H1 (cell line): ENCODE data around the gene NETO1. TPM values are rescaled to one million over a fixed set of nuclear protein-coding genes. Genes with fewer than 3 reads are reported as not detected.

Experiments
- CTCF ChIA-PET: fragments of 300-600 bp; sonication (Branson Sonifier 250); formaldehyde crosslinking; loops from one replicate; lab custom pipeline; 2021; ENCODE audit not compliant: partially characterized antibody; lab: Charles Lee
- POLR2A ChIA-PET: fragments of 300-600 bp; sonication (Branson Sonifier 250); formaldehyde crosslinking; loops from one replicate; lab custom pipeline; 2021; ENCODE audit warnings: inconsistent platforms; ENCODE audit not compliant: partially characterized antibody; lab: Charles Lee
- DNase-seq, 2 experiments: peaks; one replicate each; pipeline versions ENCODE4 v3.0.0 to v3.0.0-alpha.2; 2010 to 2022; ENCODE audit warnings: low spot score in 2 of 2, low read depth in 1 of 2, mixed read lengths in 1 of 2
- FAIRE-seq: peaks from 2 replicates; lab custom pipeline; 2011; peaks lifted over from hg19 to GRCh38; lab: Jason Lieb, UNC
- H2AFZ ChIP-seq: 2 replicates; pipeline ENCODE4 v1.8.1; 2012; ENCODE audit warnings: low read length, inconsistent platforms
- H2AK5ac ChIP-seq: 2 replicates; pipeline ENCODE4 v1.6.1; 2013; ENCODE audit warnings: low read depth, low read length
- H2BK120ac ChIP-seq: replicated peaks from 2 replicates; pipeline ENCODE3; 2013; ENCODE audit warnings: low read depth, low read length, inconsistent platforms
- H2BK12ac ChIP-seq: 2 replicates; pipeline ENCODE4 v1.6.1; 2013; ENCODE audit warnings: low read depth, low read length
- H2BK15ac ChIP-seq: 2 replicates; pipeline ENCODE4 v1.6.1; 2013; ENCODE audit warnings: low read length
- H2BK20ac ChIP-seq: 2 replicates; pipeline ENCODE4 v1.6.1; 2013; ENCODE audit warnings: low read length
- H2BK5ac ChIP-seq: 2 replicates; pipeline ENCODE4 v1.6.1; 2013; ENCODE audit warnings: low read depth, low read length
- H3K14ac ChIP-seq: 2 replicates; pipeline ENCODE4 v1.6.1; 2013; ENCODE audit warnings: inconsistent platforms; ENCODE audit not compliant: insufficient read length
- H3K18ac ChIP-seq: 2 replicates; pipeline ENCODE4 v1.6.1; 2013; ENCODE audit warnings: low read length; ENCODE audit errors: extremely low read depth
- H3K23ac ChIP-seq: 2 replicates; pipeline ENCODE4 v1.6.1; 2013; ENCODE audit warnings: inconsistent platforms; ENCODE audit not compliant: insufficient read length
- H3K23me2 ChIP-seq: 2 replicates; pipeline ENCODE4 v1.6.1; 2013; ENCODE audit warnings: low read depth, low read length
- H3K27ac ChIP-seq: 2 replicates; pipeline ENCODE4 v1.6.1; 2011; ENCODE audit warnings: low read depth, low read length, inconsistent platforms
- H3K27me3 ChIP-seq, 4 experiments: replicated peaks in 1 of 4; 1 replicate in 1 of 4; 2 replicates in 3 of 4; pipeline versions ENCODE4 v1.6.1 to v1.8.1; 2011 to 2013; ENCODE audit warnings: low read length in 3 of 4, mild to moderate bottlenecking in 3 of 4, inconsistent platforms in 2 of 4, mixed read lengths in 2 of 4, moderate library complexity in 1 of 4; ENCODE audit not compliant: control insufficient read depth in 3 of 4, insufficient read depth in 3 of 4; ENCODE audit errors: extremely low read depth in 1 of 4
- H3K36me3 ChIP-seq, 4 experiments: 2 replicates each; pipeline versions ENCODE4 v1.6.1 to v1.8.1; 2011 to 2013; ENCODE audit warnings: mild to moderate bottlenecking in 4 of 4, low read length in 3 of 4, moderate library complexity in 2 of 4, control low read depth in 1 of 4, inconsistent platforms in 1 of 4; ENCODE audit not compliant: insufficient read depth in 4 of 4, control insufficient read depth in 2 of 4
- H3K4ac ChIP-seq: replicated peaks from 2 replicates; pipeline ENCODE3; 2013; ENCODE audit warnings: low read length, low read depth, mixed read lengths, inconsistent platforms; ENCODE audit not compliant: insufficient read length
- H3K4me1 ChIP-seq, 4 experiments: replicated peaks in 1 of 4; 1 replicate in 1 of 4; 2 replicates in 3 of 4; pipeline versions ENCODE4 v1.6.1 to v1.8.1; 2011 to 2013; ENCODE audit warnings: low read length in 3 of 4, inconsistent platforms in 2 of 4, mixed read lengths in 1 of 4; ENCODE audit not compliant: insufficient read depth in 4 of 4, control insufficient read depth in 3 of 4
- H3K4me2 ChIP-seq, 2 experiments: 2 replicates each; pipeline versions ENCODE4 v1.6.1 to v1.8.1; 2011 to 2013; ENCODE audit warnings: low read depth in 2 of 2, low read length in 2 of 2, control low read depth in 1 of 2, inconsistent platforms in 1 of 2, mild to moderate bottlenecking in 1 of 2; ENCODE audit not compliant: insufficient read depth in 1 of 2
- H3K4me3 ChIP-seq, 4 experiments: fragments of 200-600, 300-600 bp in 1 of 4; sonication (generic), shearing (Covaris generic), sonication (Bioruptor Twin) in 1 of 4; 2 replicates each; pipeline versions ENCODE4 v1.5.1 to v1.8.1; 2011 to 2016; ENCODE audit warnings: low read length in 4 of 4, low read depth in 3 of 4, control low read depth in 2 of 4, inconsistent platforms in 2 of 4, mild to moderate bottlenecking in 2 of 4, mixed read lengths in 1 of 4, moderate library complexity in 1 of 4; ENCODE audit not compliant: insufficient read depth in 2 of 4; ENCODE audit errors: extremely low read depth in 1 of 4
- H3K56ac ChIP-seq: replicated peaks from 2 replicates; pipeline ENCODE3; 2013; ENCODE audit warnings: low read depth, mild to moderate bottlenecking, mixed read lengths, low read length, inconsistent platforms; ENCODE audit not compliant: insufficient read length
- H3K79me1 ChIP-seq: 2 replicates; pipeline ENCODE4 v1.6.1; 2013; ENCODE audit warnings: low read depth, low read length, control low read depth
- H3K79me2 ChIP-seq, 2 experiments: 2 replicates each; pipeline versions ENCODE4 v1.6.1 to v1.8.1; 2012 to 2013; ENCODE audit warnings: low read length in 2 of 2, mild to moderate bottlenecking in 2 of 2, inconsistent platforms in 1 of 2; ENCODE audit not compliant: insufficient read depth in 2 of 2, control insufficient read depth in 1 of 2
- H3K9ac ChIP-seq, 4 experiments: replicated peaks in 1 of 4; 1 replicate in 1 of 4; 2 replicates in 3 of 4; pipeline versions ENCODE4 v1.6.1 to v1.8.1; 2011 to 2013; ENCODE audit warnings: low read depth in 3 of 4, low read length in 3 of 4, control low read depth in 2 of 4, mild to moderate bottlenecking in 2 of 4, moderate library complexity in 2 of 4, inconsistent platforms in 1 of 4; ENCODE audit errors: extremely low read depth in 1 of 4
- H3K9me3 ChIP-seq, 2 experiments: 2 replicates each; pipeline versions ENCODE4 v1.6.1 to v1.8.1; 2012 to 2013; ENCODE audit warnings: mild to moderate bottlenecking in 2 of 2, moderate library complexity in 2 of 2, control low read depth in 1 of 2, inconsistent platforms in 1 of 2, low read depth in 1 of 2, low read length in 1 of 2, mixed read lengths in 1 of 2; ENCODE audit not compliant: insufficient read depth in 2 of 2
- H4K20me1 ChIP-seq, 2 experiments: replicated peaks in 1 of 2; 2 replicates each; pipeline versions ENCODE3 to v1.8.1; 2011 to 2013; ENCODE audit warnings: inconsistent platforms in 2 of 2, low read length in 2 of 2, mild to moderate bottlenecking in 1 of 2; ENCODE audit not compliant: insufficient read depth in 2 of 2, control insufficient read depth in 1 of 2
- H4K5ac ChIP-seq: 2 replicates; pipeline ENCODE4 v1.6.1; 2013; ENCODE audit warnings: low read length, low read depth, mixed read lengths, inconsistent platforms; ENCODE audit not compliant: insufficient read length
- H4K8ac ChIP-seq: 2 replicates; pipeline ENCODE4 v1.8.0; 2013; ENCODE audit warnings: mild to moderate bottlenecking, moderate library complexity, low read length, inconsistent platforms; ENCODE audit not compliant: insufficient read depth; ENCODE audit errors: extremely low read depth
- H4K91ac ChIP-seq: replicated peaks from 2 replicates; pipeline ENCODE3; 2013; ENCODE audit warnings: low read length, mixed read lengths, inconsistent platforms; ENCODE audit not compliant: insufficient read length
- MAX ChIP-seq: IDR thresholded peaks from 2 replicates; pipeline ENCODE4 v1.6.1; 2012; ENCODE audit warnings: inconsistent platforms
- RXRA ChIP-seq: IDR thresholded peaks from 2 replicates; pipeline ENCODE4 v1.6.1; 2011; ENCODE audit warnings: low read depth, mild to moderate bottlenecking, low read length, moderate library complexity; ENCODE audit not compliant: insufficient read depth
- TEAD4 ChIP-seq: IDR thresholded peaks from 2 replicates; pipeline ENCODE4 v1.6.1; 2012; ENCODE audit warnings: low read depth, low read length, inconsistent platforms, mixed read lengths
- USF2 ChIP-seq: IDR thresholded peaks from 2 replicates; pipeline ENCODE4 v1.6.1; 2011; ENCODE audit warnings: low read length, improper control_type of control experiment
- WGBS, 2 experiments: shearing (Covaris generic) in 1 of 2; methylation state at CpG; one replicate each; pipeline versions ENCODE4 v1.1.6 to v1.1.7; 2013 to 2015; ENCODE audit warnings: low lambda C conversion rate in 2 of 2, mixed read lengths in 2 of 2, inconsistent platforms in 1 of 2, low coverage in 1 of 2, missing lambda C conversion rate in 1 of 2; ENCODE audit not compliant: insufficient replicate concordance in 2 of 2, insufficient coverage in 1 of 2, insufficient read length in 1 of 2; ENCODE audit errors: extremely low coverage in 1 of 2, missing lambda C conversion rate in 1 of 2; 5-methylcytosine and 5-hydroxymethylcytosine counted together
- polyA plus RNA-seq, 7 experiments: library from polyadenylated mRNA; depleted of rRNA in 3 of 7; stranded (reverse) in 5 of 7; unstranded in 2 of 7; fragments of >200 nt in 5 of 7; fragments of 200-250 nt in 2 of 7; gene quantifications; 1 replicate in 5 of 7; 2 replicates in 1 of 7; 4 replicates in 1 of 7; pipeline versions ENCODE4 v1.2.1 to v1.2.3, GENCODE V29; 2011 to 2013; ENCODE audit warnings: missing spikeins in 2 of 7, mixed read lengths in 2 of 7
- total RNA-seq: library from RNA; stranded (reverse); fragmentation: NEBNext Ultra II Directional; extraction: Animal tissue kit (Norgen Biotek cat#: 25700); gene quantifications from 2 replicates; pipeline ENCODE4 v1.2.1, GENCODE V29; 2021

The NETO1 gene
- total and polyA plus RNA-seq, 2 of the 8 experiments (the other 6 are each of a cell fraction or from before 2014, with no cell fraction given) = 3.0 to 19.3 TPM

GRCh38 chr18:72847771-72848170, 20.0 kb downstream of the NETO1 start:
- TF ChIP-seq USF2 (no peak), TEAD4 (peak; percentile 74; the same call in 1 of the 2 replicates), RXRA (no peak), MAX (no peak)
- H4K5ac ChIP-seq = no peak overlapping the region
- no peak overlapping the region for H2AK5ac ChIP-seq
- no peaks in the 10 kb centered on the region; a peak in 1 of 8 replicates for H3K36me3 ChIP-seq
- no peak overlapping the region for H2BK15ac ChIP-seq
- DNase-seq (no peak), FAIRE-seq (no peak)
- H3K4me3 ChIP-seq = no peak overlapping the region
- H3K18ac ChIP-seq = no peak overlapping the region
- no peak overlapping the region for H3K9ac ChIP-seq
- H2BK12ac ChIP-seq = no peak overlapping the region
- no peak overlapping the region for H4K8ac ChIP-seq
- CTCF ChIA-PET = no interaction called here
- H4K91ac ChIP-seq = no peak overlapping the region
- no peak overlapping the region for H3K56ac ChIP-seq
- H2AFZ ChIP-seq = no peak overlapping the region
- no peaks in the 10 kb centered on the region for H3K79me2 ChIP-seq
- POLR2A ChIA-PET = no interaction called here
- no peak overlapping the region for H2BK120ac ChIP-seq
- WGBS, 2 experiments = 88% methylated on average over 1 of the region's 1 CpG; no CpG with 5 or more reads in 1 of the 2 experiments
- no peaks in the 10 kb centered on the region for H3K27me3 ChIP-seq
- no peak overlapping the region for H2BK5ac ChIP-seq
- H3K9me3 ChIP-seq = no peaks in the 10 kb centered on the region
- no peak overlapping the region for H3K4ac ChIP-seq
- H3K23me2 ChIP-seq = no peaks in the 10 kb centered on the region
- H3K4me1 ChIP-seq = peaks cover 0 to 7% (median 3%) of the 10 kb centered on the region in 4 experiments; a peak in 4 of 7 replicates
- no peak overlapping the region for H2BK20ac ChIP-seq
- H3K27ac ChIP-seq = no peak overlapping the region
- no peak overlapping the region for H3K14ac ChIP-seq
- H3K4me2 ChIP-seq = no peak overlapping the region
- H3K79me1 ChIP-seq = no peaks in the 10 kb centered on the region; the same call in 1 of the 2 replicates
- H3K23ac ChIP-seq = no peak overlapping the region
- H4K20me1 ChIP-seq = no peaks in the 10 kb centered on the region
